ENCODE results near the gene SRD5A3. TPM values are rescaled to one million over a fixed set of nuclear protein-coding genes. Genes with fewer than 3 reads are reported as not detected.

Gene SRD5A3
- total and polyA plus RNA-seq, 9 of the 15 experiments (the other 6 are each of a cell fraction or from before 2014, with no cell fraction given), result 2.5 to 37.0 (median 13.3) TPM

GRCh38 chr4:55398461-55398860, 52.4 kb downstream of the SRD5A3 start (continued):
- TF ChIP-seq USF2 (CRISPR knock-in tag; IDR thresholded peaks at IDR 0.05), result no peak
- TF ChIP-seq ZBTB2 (IDR thresholded peaks at IDR 0.05), result no peak
- TF ChIP-seq SAFB (IDR thresholded peaks at IDR 0.05; ENCODE audit: borderline replicate concordance, low read depth, low read length), result no peak

- Histone ChIP-seq H4K20me1 (replicated peaks; ENCODE audit: control insufficient read depth, insufficient read depth, low read length) (peaks cover 30% of the 10 kb centered on the region), H3K4me2 (ENCODE audit: insufficient read depth, low read length) (peak overlapping the region; percentile 93), H3K9me1 (ENCODE audit: control insufficient read depth, insufficient read depth, low read length) (peaks cover 3% of the 10 kb centered on the region), H3K79me2 (ENCODE audit: control insufficient read depth, insufficient read depth, low read length) (peaks cover 84% of the 10 kb centered on the region), H3K4me3 (peak overlapping the region; percentile 97), H2AFZ (ENCODE audit: low read depth, low read length) (no peak overlapping the region), H3K27ac (ENCODE audit: extremely low read depth, low read depth, low read length) (peak overlapping the region; percentile 34; the same call in 2 of the 3 replicates), H3K9me3 (replicated peaks; ENCODE audit: control insufficient read depth, insufficient read depth, low read depth, low read length) (no peaks in the 10 kb centered on the region), H3K27me3 (ENCODE audit: control insufficient read depth in 2 of 2, insufficient read depth in 2 of 2, low read length in 2 of 2) (no peaks in the 10 kb centered on the region), H3K9ac (ENCODE audit: insufficient read depth in 1 of 2, low read depth in 2 of 2, low read length in 2 of 2) (peak overlapping the region; percentile 88 to 92), H3K36me3 (ENCODE audit: control insufficient read depth, insufficient read depth, low read length) (peaks cover 54% of the 10 kb centered on the region), H3K4me1 (replicated peaks in 1 of 2; ENCODE audit: control insufficient read depth in 2 of 2, insufficient read depth in 2 of 2, low read length in 2 of 2) (peaks cover 6 to 13% of the 10 kb centered on the region in 2 experiments; a peak in 4 of 5 replicates)
- intact Hi-C loops (cut with micrococcal nuclease), result loop anchor here (5.0 kb wide), 1 partner anchor 233 kb away; no protein-coding TSS in a partner anchor
- in situ Hi-C loops (cut with MboI), result no loop called here
- DNase-seq (ENCODE audit: extremely low read depth in 1 of 4, low spot score in 3 of 4) (peak in 1 of 4 experiments; percentile 29), ATAC-seq (peak; percentile 2), FAIRE-seq (no peak)
- TF ChIP-seq ZBTB40 (IDR thresholded peaks at IDR 0.05) (0 out of 2 replicates have a peak, but pooled peaks have one; percentile 4), ZBTB40 (CRISPR knock-in tag; IDR thresholded peaks at IDR 0.05) (no peak), MCM7 (IDR thresholded peaks at IDR 0.05) (no peak)
- CTCF ChIA-PET (ENCODE audit: low intra/inter-chr PET ratio), result no interaction called here
- BruUV-seq (replicated peaks), result no TSS peak
- POLR2A ChIA-PET, result interaction anchor here (0.6 to 1.9 kb wide), 10 partner anchors 9 to 144 kb away, joined by 3 to 6 read pairs (median 5); partner anchors contain the start of gene SRD5A3
- 3% methylated on average over 3 of the region's 3 CpGs for WGBS (ENCODE audit: insufficient coverage, low coverage, missing lambda C conversion rate)
Observed at GRCh38 chr4:55398966-55399365, 52.9 kb downstream of the SRD5A3 start.
